Thyroid gland (tissue), 4 donors: ENCODE data around the gene ATP5PF. TPM values are rescaled to one million over a fixed set of nuclear protein-coding genes. Genes with fewer than 3 reads are reported as not detected.
"Not testable (repeated sequence)": the region's sequence is repeated elsewhere in the genome, so short reads cannot be mapped to it uniquely, and the experiment has no call there.

Source experiments
- DNase-seq, 2 donors: peaks; one replicate each; pipeline ENCODE4 v3.0.0-alpha.2; 2019
- H3K27ac ChIP-seq, 3 donors: fragments of 200-600 bp; sonication (generic); 1 replicate in 2 of 3; 2 replicates in 1 of 3; pipeline ENCODE4 v1.5.1; 2016 to 2019; ENCODE audit warnings: mild to moderate bottlenecking in 1 of 3, moderate library complexity in 1 of 3
- H3K27me3 ChIP-seq: fragments of 200-600 bp; sonication (generic); one replicate; pipeline ENCODE4 v1.5.1; 2019
- H3K36me3 ChIP-seq, 2 donors: fragments of 200-600 bp; sonication (generic); one replicate each; pipeline ENCODE4 v1.5.1; 2016 to 2019
- H3K4me1 ChIP-seq, 2 donors: fragments of 200-600 bp; sonication (generic); one replicate each; pipeline ENCODE4 v1.5.1; 2017 to 2019
- H3K4me3 ChIP-seq, 3 donors: fragments of 200-600 bp; sonication (generic); replicated peaks in 1 of 3; 1 replicate in 2 of 3; 2 replicates in 1 of 3; pipeline ENCODE4 v1.5.1; 2016; ENCODE audit warnings: mild to moderate bottlenecking in 1 of 3
- H3K9me3 ChIP-seq: fragments of 200-600 bp; sonication (generic); one replicate; pipeline ENCODE4 v1.5.1; 2017
- POLR2A ChIP-seq, 2 donors: fragments of 450-650 bp; IDR thresholded peaks; one replicate each; pipeline ENCODE4 v1.6.1; 2017; ENCODE audit warnings: antibody characterized with exemption in 2 of 2, mild to moderate bottlenecking in 2 of 2, moderate library complexity in 1 of 2
- WGBS, 2 donors: methylation state at CpG; one replicate each; pipeline ENCODE4 v1.1.5; 2017; 5-methylcytosine and 5-hydroxymethylcytosine counted together
- intact Hi-C: fragments of 100-400 bp; cut with DNase I; formaldehyde crosslinking; loops from one replicate; pipeline ENCODE4 v1.15.1; 2023
- total RNA-seq, 4 donors: library from RNA; depleted of rRNA; stranded (reverse); fragments of >200 nt; gene quantifications; one replicate each; pipeline ENCODE4 v1.2.3, GENCODE V29; 2016
- TF ChIP-seq, protein P1 (sequence below), 6 experiments: fragments of 200-600 bp in 3 of 6; fragments of 450-650 bp in 3 of 6; sonication (generic) in 3 of 6; IDR thresholded peaks; one replicate each; pipeline ENCODE4 v1.5.1; 2016 to 2019; ENCODE audit warnings: antibody characterized with exemption in 6 of 6, mild to moderate bottlenecking in 2 of 6, inconsistent platforms in 1 of 6, moderate library complexity in 1 of 6

ATP5PF gene
- total RNA-seq, 4 donors from 2014 or later = 77.3 to 132 (median 89.7) TPM

DNA sequence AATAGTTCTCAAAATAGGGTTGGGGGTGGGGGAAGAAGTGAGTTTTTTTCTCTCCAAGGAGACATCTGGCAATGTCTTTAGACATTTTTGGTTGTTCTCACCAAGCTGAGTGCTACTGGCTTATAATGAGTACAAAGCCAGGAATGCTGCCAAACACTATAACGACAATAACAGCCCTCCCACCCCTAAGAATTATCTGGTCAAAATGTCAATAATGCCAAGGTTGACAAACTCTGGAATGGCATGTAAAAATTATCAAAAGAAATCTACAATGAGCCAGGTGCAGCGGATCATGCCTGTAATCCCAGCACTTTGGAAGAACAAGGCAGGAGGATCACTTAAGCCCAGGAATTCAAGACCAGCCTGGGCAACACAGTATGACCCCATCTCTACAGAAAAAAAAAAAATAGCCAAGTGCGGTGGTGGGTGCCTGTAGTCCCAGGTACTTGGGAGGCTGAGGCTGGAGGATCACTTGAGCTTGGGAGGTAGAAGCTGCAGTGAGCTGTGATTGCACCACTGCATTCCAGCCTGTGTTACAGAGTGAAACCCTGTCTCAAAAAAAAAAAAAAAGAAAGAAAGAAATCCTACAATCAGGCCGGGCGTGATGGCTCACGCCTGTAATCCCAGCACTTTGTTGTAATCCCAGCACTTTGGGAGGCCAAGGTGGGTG is 2.5 kb downstream of the ATP5PF start:
- H3K36me3 ChIP-seq = peaks cover 22% of the 10 kb centered on the region in 2 donors
- no peak overlapping the region for H3K27ac ChIP-seq
- TF ChIP-seq, protein P1, sequence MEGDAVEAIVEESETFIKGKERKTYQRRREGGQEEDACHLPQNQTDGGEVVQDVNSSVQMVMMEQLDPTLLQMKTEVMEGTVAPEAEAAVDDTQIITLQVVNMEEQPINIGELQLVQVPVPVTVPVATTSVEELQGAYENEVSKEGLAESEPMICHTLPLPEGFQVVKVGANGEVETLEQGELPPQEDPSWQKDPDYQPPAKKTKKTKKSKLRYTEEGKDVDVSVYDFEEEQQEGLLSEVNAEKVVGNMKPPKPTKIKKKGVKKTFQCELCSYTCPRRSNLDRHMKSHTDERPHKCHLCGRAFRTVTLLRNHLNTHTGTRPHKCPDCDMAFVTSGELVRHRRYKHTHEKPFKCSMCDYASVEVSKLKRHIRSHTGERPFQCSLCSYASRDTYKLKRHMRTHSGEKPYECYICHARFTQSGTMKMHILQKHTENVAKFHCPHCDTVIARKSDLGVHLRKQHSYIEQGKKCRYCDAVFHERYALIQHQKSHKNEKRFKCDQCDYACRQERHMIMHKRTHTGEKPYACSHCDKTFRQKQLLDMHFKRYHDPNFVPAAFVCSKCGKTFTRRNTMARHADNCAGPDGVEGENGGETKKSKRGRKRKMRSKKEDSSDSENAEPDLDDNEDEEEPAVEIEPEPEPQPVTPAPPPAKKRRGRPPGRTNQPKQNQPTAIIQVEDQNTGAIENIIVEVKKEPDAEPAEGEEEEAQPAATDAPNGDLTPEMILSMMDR (IDR thresholded peaks at IDR 0.05) = no peak
- TF ChIP-seq POLR2A (IDR thresholded peaks at IDR 0.05) = no peak
- H3K4me3 ChIP-seq = no peak overlapping the region
- no peaks in the 10 kb centered on the region for H3K27me3 ChIP-seq
- WGBS, 2 donors = 82 to 87% methylated on average over 6 of the region's 6 CpGs
- peaks cover 14 to 31% of the 10 kb centered on the region in 2 donors for H3K4me1 ChIP-seq
- no peak for DNase-seq
- H3K9me3 ChIP-seq = no peaks in the 10 kb centered on the region
- intact Hi-C loops = no loop called here

DNA sequence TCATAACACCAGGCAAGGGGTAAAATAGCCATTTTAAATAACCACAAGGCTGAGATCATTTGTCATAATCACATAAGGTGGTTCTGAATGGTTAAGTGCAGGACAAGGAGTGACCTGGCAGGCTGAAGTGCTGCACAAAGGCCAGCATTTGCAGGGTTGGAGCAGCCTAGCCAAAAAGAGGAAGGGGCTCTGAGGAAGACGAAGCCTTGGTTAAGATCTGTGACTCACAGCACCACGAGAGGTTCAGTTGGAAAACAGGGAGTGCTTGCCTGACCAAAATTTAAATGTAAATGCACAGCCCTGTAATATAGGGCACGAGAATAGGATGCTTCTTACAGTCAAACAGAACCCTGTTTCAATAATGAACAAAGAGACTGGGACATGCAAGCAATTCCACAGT is 12.1 kb downstream of the ATP5PF start:
- H3K9me3 ChIP-seq = no peaks in the 10 kb centered on the region
- no peaks in the 10 kb centered on the region for H3K4me1 ChIP-seq
- no peak overlapping the region for H3K27ac ChIP-seq
- H3K27me3 ChIP-seq = no peaks in the 10 kb centered on the region
- H3K4me3 ChIP-seq = no peak overlapping the region
- intact Hi-C loops = no loop called here
- no peak for DNase-seq
- 95 to 97% methylated on average over 3 of the region's 3 CpGs for WGBS, 2 donors
- no peak for TF ChIP-seq POLR2A (IDR thresholded peaks at IDR 0.05)
- TF ChIP-seq, protein P1 (IDR thresholded peaks at IDR 0.05) = no peak
- peaks cover 16 to 42% of the 10 kb centered on the region in 2 donors for H3K36me3 ChIP-seq

GRCh38 chr21:25721987-25722386 is 12.7 kb downstream of the ATP5PF start:
- WGBS, 2 donors = 92 to 95% methylated on average over 3 of the region's 3 CpGs
- intact Hi-C loops = no loop called here
- DNase-seq = no peak
- Histone ChIP-seq H3K9me3 (no peaks in the 10 kb centered on the region), H3K4me1 (peaks cover 0 to 3% of the 10 kb centered on the region in 2 donors), H3K36me3 (peaks cover 12 to 36% of the 10 kb centered on the region in 2 donors), H3K27ac (no peak overlapping the region), H3K27me3 (no peaks in the 10 kb centered on the region), H3K4me3 (no peak overlapping the region)
- TF ChIP-seq POLR2A (IDR thresholded peaks at IDR 0.05) = no peak
- TF ChIP-seq, protein P1 (IDR thresholded peaks at IDR 0.05) = no peak

- Histone ChIP-seq H3K27me3 (no peaks in the 10 kb centered on the region), H3K4me1 (peaks cover 0 to 3% of the 10 kb centered on the region in 2 donors), H3K9me3 (no peaks in the 10 kb centered on the region), H3K27ac (no peak overlapping the region), H3K36me3 (peaks cover 0 to 4% of the 10 kb centered on the region in 2 donors), H3K4me3 (no peak overlapping the region)
- no peak for DNase-seq
- intact Hi-C loops = no loop called here
- TF ChIP-seq, protein P1 (IDR thresholded peaks at IDR 0.05) = no peak
- no peak for TF ChIP-seq POLR2A (IDR thresholded peaks at IDR 0.05)
- WGBS, 2 donors = 85 to 88% methylated on average over 5 of the region's 5 CpGs
Observed at GRCh38 chr21:25717491-25718147, 17.1 kb downstream of the ATP5PF start.

DNA sequence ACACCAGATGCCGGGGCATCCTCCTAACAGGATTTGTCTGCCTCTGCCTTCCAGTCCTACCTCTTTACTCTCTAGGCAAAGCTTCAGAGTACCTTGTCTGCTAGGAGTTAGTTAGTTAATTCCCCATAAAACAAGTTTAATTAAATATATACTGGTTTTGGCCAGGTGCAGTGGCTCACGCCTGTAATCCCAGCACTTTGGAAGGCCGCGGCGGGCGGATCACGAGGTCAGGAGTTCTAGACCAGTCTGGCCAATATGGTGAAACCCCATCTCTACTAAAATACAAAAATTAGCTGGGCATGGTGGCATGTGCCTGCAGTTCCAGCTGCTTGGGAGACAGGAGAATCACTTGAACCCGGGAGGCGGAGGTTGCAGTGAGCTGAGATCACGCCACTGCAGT is 20.6 kb downstream of the ATP5PF start:
- H3K36me3 ChIP-seq, H3K27ac ChIP-seq, DNase-seq, H3K4me3 ChIP-seq, intact Hi-C loops, H3K4me1 ChIP-seq, H3K27me3 ChIP-seq, H3K9me3 ChIP-seq: not testable (repeated sequence)
- 99% methylated on average over 10 of the region's 10 CpGs for WGBS, 2 donors
